B cell (primary cell): ENCODE results near the gene GSTM3.

Experiments used
- EZH2 ChIP-seq: IDR thresholded peaks from 2 replicates; pipeline ENCODE4 v1.6.1; 2012; ENCODE audit warnings: borderline replicate concordance, low read depth, mild to moderate bottlenecking, moderate library complexity, low read length; ENCODE audit not compliant: insufficient read depth, poor library complexity, severe bottlenecking
- TF ChIP-seq, protein P1 (sequence below): fragments of 200-600 bp; IDR thresholded peaks from one replicate; pipeline ENCODE4 v1.8.0; 2022; ENCODE audit warnings: antibody characterized with exemption, mild to moderate bottlenecking

GRCh38 chr1:109781806-109782205 lies 41.0 kb upstream of the GSTM3 start:
- TF ChIP-seq, protein P1, sequence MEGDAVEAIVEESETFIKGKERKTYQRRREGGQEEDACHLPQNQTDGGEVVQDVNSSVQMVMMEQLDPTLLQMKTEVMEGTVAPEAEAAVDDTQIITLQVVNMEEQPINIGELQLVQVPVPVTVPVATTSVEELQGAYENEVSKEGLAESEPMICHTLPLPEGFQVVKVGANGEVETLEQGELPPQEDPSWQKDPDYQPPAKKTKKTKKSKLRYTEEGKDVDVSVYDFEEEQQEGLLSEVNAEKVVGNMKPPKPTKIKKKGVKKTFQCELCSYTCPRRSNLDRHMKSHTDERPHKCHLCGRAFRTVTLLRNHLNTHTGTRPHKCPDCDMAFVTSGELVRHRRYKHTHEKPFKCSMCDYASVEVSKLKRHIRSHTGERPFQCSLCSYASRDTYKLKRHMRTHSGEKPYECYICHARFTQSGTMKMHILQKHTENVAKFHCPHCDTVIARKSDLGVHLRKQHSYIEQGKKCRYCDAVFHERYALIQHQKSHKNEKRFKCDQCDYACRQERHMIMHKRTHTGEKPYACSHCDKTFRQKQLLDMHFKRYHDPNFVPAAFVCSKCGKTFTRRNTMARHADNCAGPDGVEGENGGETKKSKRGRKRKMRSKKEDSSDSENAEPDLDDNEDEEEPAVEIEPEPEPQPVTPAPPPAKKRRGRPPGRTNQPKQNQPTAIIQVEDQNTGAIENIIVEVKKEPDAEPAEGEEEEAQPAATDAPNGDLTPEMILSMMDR: no peak
- TF ChIP-seq EZH2: no peak
